GM10266 (cell line): ENCODE data around the gene THOC3.
"Not testable (repeated sequence)": the region's sequence is repeated elsewhere in the genome, so short reads cannot be mapped to it uniquely, and the experiment has no call there.

Experiments used
- DNase-seq: peaks from one replicate; pipeline ENCODE4 v3.0.0; 2012; ENCODE audit errors: extremely low spot score

The THOC3 gene, protein sequence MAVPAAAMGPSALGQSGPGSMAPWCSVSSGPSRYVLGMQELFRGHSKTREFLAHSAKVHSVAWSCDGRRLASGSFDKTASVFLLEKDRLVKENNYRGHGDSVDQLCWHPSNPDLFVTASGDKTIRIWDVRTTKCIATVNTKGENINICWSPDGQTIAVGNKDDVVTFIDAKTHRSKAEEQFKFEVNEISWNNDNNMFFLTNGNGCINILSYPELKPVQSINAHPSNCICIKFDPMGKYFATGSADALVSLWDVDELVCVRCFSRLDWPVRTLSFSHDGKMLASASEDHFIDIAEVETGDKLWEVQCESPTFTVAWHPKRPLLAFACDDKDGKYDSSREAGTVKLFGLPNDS

DNA sequence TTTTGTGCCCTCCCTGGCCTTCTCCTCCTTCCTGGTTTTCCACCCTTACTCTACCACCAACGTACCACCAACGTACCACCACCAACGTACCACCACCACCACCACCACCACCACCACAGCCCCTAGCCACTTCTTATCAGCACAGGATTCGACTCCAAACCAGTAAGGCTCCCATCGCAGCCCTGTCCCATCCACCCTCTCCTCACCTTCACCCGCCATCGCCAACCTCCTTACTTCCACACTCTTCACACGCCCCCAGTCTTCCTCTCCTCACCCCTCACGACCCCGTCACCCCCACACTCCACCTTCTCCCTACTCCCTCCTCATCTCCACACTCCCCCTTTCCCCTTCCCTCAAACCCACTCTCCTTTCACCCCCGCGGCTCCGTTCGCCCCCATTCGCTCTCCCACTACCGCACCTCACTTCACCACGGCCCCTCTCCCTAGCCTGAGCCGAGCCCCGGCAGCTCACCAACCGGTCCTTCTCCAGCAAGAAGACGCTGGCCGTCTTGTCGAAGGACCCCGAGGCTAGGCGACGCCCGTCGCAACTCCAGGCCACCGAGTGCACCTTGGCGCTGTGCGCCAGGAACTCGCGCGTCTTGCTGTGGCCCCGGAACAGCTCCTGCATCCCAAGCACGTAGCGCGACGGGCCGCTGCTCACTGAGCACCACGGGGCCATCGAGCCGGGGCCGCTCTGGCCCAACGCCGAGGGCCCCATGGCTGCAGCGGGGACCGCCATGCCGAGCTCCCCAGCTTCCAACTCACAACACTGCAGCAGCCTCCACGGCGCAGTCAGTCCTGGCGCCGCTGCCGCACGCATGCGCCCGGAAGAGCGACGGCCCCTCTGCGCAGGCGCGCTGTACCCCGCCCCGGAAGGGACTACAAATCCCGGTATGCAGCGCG lies at the start of gene THOC3:
THOC3 (minus strand) TSS at position 845 of the 902 bp plus-strand sequence; CDS start at position 738, 107 bp downstream.
- not testable (repeated sequence) for DNase-seq

GRCh38 chr5:176017324-176017723 lies 49.2 kb upstream of the THOC3 start:
- DNase-seq, result not testable (repeated sequence)

- DNase-seq, result not testable (repeated sequence)
Observed at GRCh38 chr5:176014360-176014759, 46.2 kb upstream of the THOC3 start.

- not testable (repeated sequence) for DNase-seq
Observed at GRCh38 chr5:176011088-176011487, 43.0 kb upstream of the THOC3 start.

DNA sequence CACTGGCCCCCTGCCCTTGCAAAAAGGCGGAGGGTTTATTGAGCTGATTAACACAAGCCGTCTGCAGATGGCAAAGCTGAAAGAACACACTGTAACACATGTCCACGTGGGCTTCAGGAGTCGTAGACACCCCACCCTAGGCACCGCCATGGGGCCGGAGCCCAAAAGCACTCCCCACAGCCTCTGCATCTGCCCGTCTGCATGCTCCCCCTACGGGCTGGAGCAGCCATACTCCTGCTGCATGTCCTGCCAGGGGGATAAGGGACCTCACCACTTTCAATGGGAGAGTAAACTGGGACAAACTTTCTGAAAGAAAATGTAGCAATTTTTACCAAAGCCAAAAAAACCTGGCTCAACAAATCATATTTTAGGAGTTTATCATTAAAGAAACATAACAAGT lies 42.1 kb upstream of the THOC3 start:
- not testable (repeated sequence) for DNase-seq

GRCh38 chr5:176007220-176007619 lies 39.1 kb upstream of the THOC3 start:
- not testable (repeated sequence) for DNase-seq

GRCh38 chr5:176006819-176007218 lies 38.7 kb upstream of the THOC3 start:
- DNase-seq, result not testable (repeated sequence)

DNA sequence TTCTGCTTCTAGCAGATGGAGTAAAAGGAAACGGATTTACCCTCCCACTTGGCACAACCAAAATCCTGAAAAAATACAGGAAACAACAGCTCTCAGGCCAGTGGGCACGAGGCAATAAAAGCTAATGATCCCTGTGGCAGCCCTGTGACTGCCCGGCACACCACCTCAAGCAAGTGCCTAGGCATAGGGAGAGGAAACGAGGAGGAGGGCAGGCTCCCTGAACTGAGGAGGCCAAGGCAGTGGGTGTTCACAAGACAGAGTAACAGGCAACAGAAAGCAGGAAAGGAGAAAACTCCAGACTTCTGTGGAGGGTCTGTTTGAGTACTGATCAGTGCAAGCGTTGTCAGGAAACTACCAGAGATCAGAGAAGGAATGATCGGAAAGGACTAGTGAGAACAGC lies 29.9 kb upstream of the THOC3 start:
- DNase-seq, result not testable (repeated sequence)

- not testable (repeated sequence) for DNase-seq
Observed at GRCh38 chr5:175997495-175997894, 29.4 kb upstream of the THOC3 start.

DNA sequence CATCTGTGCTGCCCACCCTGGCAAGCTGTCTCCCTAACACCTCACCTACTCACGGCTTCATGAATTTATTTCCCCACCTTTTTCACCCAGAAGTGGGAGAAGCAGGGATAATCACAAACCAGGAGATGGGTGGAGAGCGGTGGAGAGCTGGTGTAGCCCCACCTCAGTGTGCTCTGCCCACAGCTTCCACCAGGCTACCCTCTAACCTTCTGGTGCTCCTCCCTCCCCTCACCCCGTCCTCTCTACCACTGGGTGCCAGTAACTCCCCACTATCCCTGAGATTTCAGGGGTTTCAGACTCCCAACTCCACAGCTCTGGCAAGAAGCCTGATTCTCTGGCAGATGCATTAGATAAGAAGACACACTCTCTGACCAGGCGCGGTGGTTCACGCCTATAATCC lies 28.7 kb upstream of the THOC3 start:
- not testable (repeated sequence) for DNase-seq

- DNase-seq, result not testable (repeated sequence)
Observed at GRCh38 chr5:175995506-175995905, 27.4 kb upstream of the THOC3 start.

DNA sequence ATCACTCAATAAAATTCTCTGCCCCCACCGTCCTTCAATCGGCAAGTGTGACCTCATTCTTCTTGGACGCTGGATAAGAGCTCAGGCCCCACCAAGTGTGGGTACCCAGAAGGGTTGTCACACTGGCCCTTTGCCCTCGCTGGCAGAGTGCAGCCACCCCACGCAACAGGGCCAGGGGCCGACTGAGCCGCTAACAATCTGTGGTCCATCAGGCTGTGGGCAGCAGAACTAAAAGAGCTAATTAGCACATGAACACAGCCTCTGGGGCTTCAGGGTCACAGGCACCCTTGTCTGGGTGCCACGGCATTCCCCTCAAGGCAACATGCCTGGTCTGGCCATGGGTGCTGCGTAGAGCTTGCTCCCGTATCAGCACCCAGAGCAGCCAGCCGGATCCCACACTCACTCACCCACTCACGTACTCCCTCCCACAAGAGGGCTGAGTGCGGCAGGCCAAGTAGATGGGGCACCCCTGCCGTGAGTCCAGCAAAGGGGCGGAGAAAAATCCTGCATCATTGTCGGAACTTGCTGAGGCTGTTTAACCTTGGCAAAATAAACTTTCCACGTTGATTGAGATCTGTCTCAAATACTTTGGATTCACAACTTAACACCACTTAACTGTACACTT lies 11.4 kb upstream of the THOC3 start:
- DNase-seq, result not testable (repeated sequence)

GRCh38 chr5:175968381-175968780 lies 266 bp upstream of the THOC3 start:
- DNase-seq, result not testable (repeated sequence)

- DNase-seq, result not testable (repeated sequence)
Observed at GRCh38 chr5:175962329-175962728, 5.8 kb downstream of the THOC3 start.

GRCh38 chr5:175960228-175960627 lies 7.9 kb downstream of the THOC3 start:
- not testable (repeated sequence) for DNase-seq

GRCh38 chr5:175958515-175958914 lies 9.6 kb downstream of the THOC3 start:
- DNase-seq, result not testable (repeated sequence)

GRCh38 chr5:175954107-175954506 lies 14.0 kb downstream of the THOC3 start:
- not testable (repeated sequence) for DNase-seq

GRCh38 chr5:175952810-175953209 lies 15.3 kb downstream of the THOC3 start:
- not testable (repeated sequence) for DNase-seq

DNA sequence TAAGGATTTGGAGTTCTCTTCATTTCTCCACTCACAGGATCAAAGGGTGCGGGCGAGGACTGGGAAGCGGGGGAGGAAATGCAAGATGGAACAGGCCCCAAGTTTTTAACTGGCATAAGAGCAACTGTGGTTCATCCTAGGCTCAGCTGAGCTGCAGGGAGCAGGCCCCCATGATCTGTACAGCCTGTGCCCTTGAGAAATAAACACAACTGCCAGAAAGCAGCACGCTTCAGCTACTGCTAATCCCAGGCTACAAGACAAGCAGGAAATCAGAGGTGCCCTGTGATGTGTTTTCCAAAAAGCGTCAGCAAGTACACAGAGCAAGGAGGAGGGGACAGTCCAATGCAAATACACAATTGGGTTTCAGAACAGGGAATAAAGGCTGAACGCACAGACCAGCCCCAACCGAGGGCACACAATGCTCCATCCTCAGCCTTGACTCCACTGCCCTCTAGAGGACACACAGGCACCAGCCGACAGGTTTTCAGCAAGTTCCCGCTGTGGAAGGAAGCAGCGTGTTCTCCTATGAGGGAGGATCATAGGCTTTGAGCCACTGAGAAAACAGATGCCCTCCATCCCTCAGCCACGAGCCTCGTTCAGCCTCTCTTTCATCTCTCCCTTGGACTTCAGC lies 16.7 kb downstream of the THOC3 start:
- not testable (repeated sequence) for DNase-seq

GRCh38 chr5:175948329-175949108 lies 19.6 kb downstream of the THOC3 start:
- not testable (repeated sequence) for DNase-seq
